Islet of Langerhans (tissue), 1 donor: ENCODE results near the gene BOC.

Experiments
- FAIRE-seq: peaks from one replicate; lab custom pipeline; 2011; peaks lifted over from hg19 to GRCh38; lab: Jason Lieb, UNC

BOC gene

GRCh38 chr3:113223475-113224281 is 12.3 kb downstream of the BOC start:
- FAIRE-seq = no peak

- FAIRE-seq = no peak
These were observed 13.9 kb downstream of the BOC start for GRCh38 chr3:113225286-113225685.

GRCh38 chr3:113226491-113226890 is 15.1 kb downstream of the BOC start:
- no peak for FAIRE-seq

GRCh38 chr3:113227146-113227545 is 15.8 kb downstream of the BOC start:
- FAIRE-seq = no peak

- no peak for FAIRE-seq
These were observed 17.3 kb downstream of the BOC start for GRCh38 chr3:113228498-113229286.

- no peak for FAIRE-seq
These were observed 20.0 kb downstream of the BOC start for GRCh38 chr3:113231391-113231790.

GRCh38 chr3:113231827-113232253 is 20.5 kb downstream of the BOC start:
- FAIRE-seq = peak; percentile 90

- FAIRE-seq = no peak
These were observed 21.0 kb downstream of the BOC start for GRCh38 chr3:113232342-113232741.

GRCh38 chr3:113233497-113233896 is 22.1 kb downstream of the BOC start:
- no peak for FAIRE-seq

- no peak for FAIRE-seq
These were observed 22.7 kb downstream of the BOC start for GRCh38 chr3:113234028-113234427.

- FAIRE-seq = no peak
These were observed 23.4 kb downstream of the BOC start for GRCh38 chr3:113234688-113235260.

- FAIRE-seq = no peak
These were observed 27.1 kb downstream of the BOC start for GRCh38 chr3:113238503-113238902.

GRCh38 chr3:113240841-113241240 is 29.5 kb downstream of the BOC start:
- no peak for FAIRE-seq

- no peak for FAIRE-seq
These were observed 30.1 kb downstream of the BOC start for GRCh38 chr3:113241292-113242095.

- no peak for FAIRE-seq
These were observed 30.8 kb downstream of the BOC start for GRCh38 chr3:113242096-113242581.

GRCh38 chr3:113243071-113243470 is 31.7 kb downstream of the BOC start:
- FAIRE-seq = no peak

- no peak for FAIRE-seq
These were observed 32.5 kb downstream of the BOC start for GRCh38 chr3:113243846-113244245.

GRCh38 chr3:113245761-113246161 is 34.4 kb downstream of the BOC start:
- FAIRE-seq = no peak

GRCh38 chr3:113247068-113247467 is 35.7 kb downstream of the BOC start:
- no peak for FAIRE-seq

GRCh38 chr3:113247675-113248458 is 36.5 kb downstream of the BOC start:
- FAIRE-seq = no peak

- FAIRE-seq = no peak
These were observed 37.8 kb downstream of the BOC start for GRCh38 chr3:113249111-113249510.
